ENCODE results near the gene CTNNA1. TPM values are rescaled to one million over a fixed set of nuclear protein-coding genes. Genes with fewer than 3 reads are reported as not detected.

The CTNNA1 gene
- total RNA-seq, 1 donor from 2014 or later = 598 TPM

- H3K9me3 Mint-ChIP-seq (ENCODE audit: unreplicated experiment) = peaks cover 24% of the 10 kb centered on the region
- H3K27me3 Mint-ChIP-seq (ENCODE audit: unreplicated experiment) = peaks cover 20% of the 10 kb centered on the region
- H3K4me1 Mint-ChIP-seq (ENCODE audit: low read depth, unreplicated experiment) = peaks cover 31% of the 10 kb centered on the region
- no peak overlapping the region for H3K4me3 Mint-ChIP-seq (ENCODE audit: unreplicated experiment)
- H3K27ac Mint-ChIP-seq (ENCODE audit: unreplicated experiment) = peak overlapping the region; percentile 40
- peaks cover 12% of the 10 kb centered on the region for H3K36me3 Mint-ChIP-seq (ENCODE audit: unreplicated experiment)
- DNase-seq = no peak
- TF ChIP-seq CTCF (IDR thresholded peaks at IDR 0.05; ENCODE audit: partially characterized antibody, unreplicated experiment) = no peak
Observed at GRCh38 chr5:138926688-138927448, 173.6 kb downstream of the CTNNA1 start.

GRCh38 chr5:138927544-138927943 is 174.3 kb downstream of the CTNNA1 start:
- H3K36me3 Mint-ChIP-seq (ENCODE audit: unreplicated experiment) = peaks cover 12% of the 10 kb centered on the region
- no peak overlapping the region for H3K4me3 Mint-ChIP-seq (ENCODE audit: unreplicated experiment)
- no peak overlapping the region for H3K27ac Mint-ChIP-seq (ENCODE audit: unreplicated experiment)
- TF ChIP-seq CTCF (IDR thresholded peaks at IDR 0.05; ENCODE audit: partially characterized antibody, unreplicated experiment) = no peak
- DNase-seq = no peak
- H3K27me3 Mint-ChIP-seq (ENCODE audit: unreplicated experiment) = peaks cover 17% of the 10 kb centered on the region
- H3K4me1 Mint-ChIP-seq (ENCODE audit: low read depth, unreplicated experiment) = peaks cover 27% of the 10 kb centered on the region
- peaks cover 27% of the 10 kb centered on the region for H3K9me3 Mint-ChIP-seq (ENCODE audit: unreplicated experiment)

- Mint-ChIP-seq H3K4me3 (ENCODE audit: unreplicated experiment) (no peak overlapping the region), H3K27me3 (ENCODE audit: unreplicated experiment) (peaks cover 18% of the 10 kb centered on the region), H3K27ac (ENCODE audit: unreplicated experiment) (no peak overlapping the region), H3K36me3 (ENCODE audit: unreplicated experiment) (peaks cover 12% of the 10 kb centered on the region), H3K9me3 (ENCODE audit: unreplicated experiment) (peaks cover 27% of the 10 kb centered on the region), H3K4me1 (ENCODE audit: low read depth, unreplicated experiment) (peaks cover 25% of the 10 kb centered on the region)
- no peak for DNase-seq
- TF ChIP-seq CTCF (IDR thresholded peaks at IDR 0.05; ENCODE audit: partially characterized antibody, unreplicated experiment) = no peak
Observed at GRCh38 chr5:138927979-138928378, 174.8 kb downstream of the CTNNA1 start.

- H3K27me3 Mint-ChIP-seq (ENCODE audit: unreplicated experiment) = peaks cover 20% of the 10 kb centered on the region
- H3K9me3 Mint-ChIP-seq (ENCODE audit: unreplicated experiment) = peaks cover 24% of the 10 kb centered on the region
- peak overlapping the region; percentile 45 for H3K27ac Mint-ChIP-seq (ENCODE audit: unreplicated experiment)
- H3K4me1 Mint-ChIP-seq (ENCODE audit: low read depth, unreplicated experiment) = peaks cover 30% of the 10 kb centered on the region
- H3K36me3 Mint-ChIP-seq (ENCODE audit: unreplicated experiment) = peaks cover 12% of the 10 kb centered on the region
- TF ChIP-seq CTCF (IDR thresholded peaks at IDR 0.05; ENCODE audit: partially characterized antibody, unreplicated experiment) = no peak
- DNase-seq = no peak
- no peak overlapping the region for H3K4me3 Mint-ChIP-seq (ENCODE audit: unreplicated experiment)
Observed at GRCh38 chr5:138929571-138929955, 176.3 kb downstream of the CTNNA1 start.

- Mint-ChIP-seq H3K36me3 (ENCODE audit: unreplicated experiment) (peaks cover 12% of the 10 kb centered on the region), H3K9me3 (ENCODE audit: unreplicated experiment) (peaks cover 20% of the 10 kb centered on the region), H3K27ac (ENCODE audit: unreplicated experiment) (peak overlapping the region; percentile 44), H3K4me3 (ENCODE audit: unreplicated experiment) (no peak overlapping the region), H3K27me3 (ENCODE audit: unreplicated experiment) (peaks cover 23% of the 10 kb centered on the region), H3K4me1 (ENCODE audit: low read depth, unreplicated experiment) (peaks cover 35% of the 10 kb centered on the region)
- DNase-seq = no peak
- TF ChIP-seq CTCF (IDR thresholded peaks at IDR 0.05; ENCODE audit: partially characterized antibody, unreplicated experiment) = no peak
Observed at GRCh38 chr5:138930371-138931097, 177.3 kb downstream of the CTNNA1 start.
